Neural cell (in vitro differentiated cells): ENCODE measurements around the gene EMILIN1.

ENCODE experiments used
- POLR2AphosphoS5 ChIP-seq: IDR thresholded peaks from 2 replicates; pipeline ENCODE4 v1.6.1; 2012
- TAF1 ChIP-seq: IDR thresholded peaks from 2 replicates; pipeline ENCODE4 v1.6.1; 2012; ENCODE audit warnings: low read depth
- TF ChIP-seq, protein P1 (sequence below): fragments of 450-650 bp; IDR thresholded peaks from 2 replicates; pipeline ENCODE4 v1.5.1; 2014; ENCODE audit warnings: antibody characterized with exemption, mild to moderate bottlenecking, moderate library complexity; ENCODE audit not compliant: poor library complexity, severe bottlenecking

DNA sequence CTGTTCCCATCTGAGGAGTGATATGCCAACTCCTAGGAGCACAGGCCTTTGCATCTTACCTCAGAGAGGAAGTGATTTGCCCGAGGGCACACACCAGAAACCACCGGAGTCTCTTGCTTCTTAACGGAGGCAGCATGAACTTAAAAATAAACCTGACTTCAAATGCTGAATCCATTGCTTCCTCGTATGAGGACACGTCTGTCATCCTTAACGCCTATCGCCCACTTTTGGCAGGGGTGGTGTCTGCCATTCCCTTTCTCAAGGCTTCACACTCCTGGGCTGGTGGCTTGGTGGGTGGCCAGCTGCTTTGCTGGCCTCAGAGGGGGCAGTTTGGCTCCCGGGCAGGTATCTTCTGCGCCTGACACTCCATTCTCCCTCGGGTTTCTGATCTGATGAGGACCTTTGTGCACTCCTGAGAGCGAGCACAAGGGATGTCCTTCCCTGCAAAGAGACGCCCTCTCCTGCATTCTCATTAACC lies 57.1 kb downstream of the EMILIN1 start:
- TF ChIP-seq, protein P1, sequence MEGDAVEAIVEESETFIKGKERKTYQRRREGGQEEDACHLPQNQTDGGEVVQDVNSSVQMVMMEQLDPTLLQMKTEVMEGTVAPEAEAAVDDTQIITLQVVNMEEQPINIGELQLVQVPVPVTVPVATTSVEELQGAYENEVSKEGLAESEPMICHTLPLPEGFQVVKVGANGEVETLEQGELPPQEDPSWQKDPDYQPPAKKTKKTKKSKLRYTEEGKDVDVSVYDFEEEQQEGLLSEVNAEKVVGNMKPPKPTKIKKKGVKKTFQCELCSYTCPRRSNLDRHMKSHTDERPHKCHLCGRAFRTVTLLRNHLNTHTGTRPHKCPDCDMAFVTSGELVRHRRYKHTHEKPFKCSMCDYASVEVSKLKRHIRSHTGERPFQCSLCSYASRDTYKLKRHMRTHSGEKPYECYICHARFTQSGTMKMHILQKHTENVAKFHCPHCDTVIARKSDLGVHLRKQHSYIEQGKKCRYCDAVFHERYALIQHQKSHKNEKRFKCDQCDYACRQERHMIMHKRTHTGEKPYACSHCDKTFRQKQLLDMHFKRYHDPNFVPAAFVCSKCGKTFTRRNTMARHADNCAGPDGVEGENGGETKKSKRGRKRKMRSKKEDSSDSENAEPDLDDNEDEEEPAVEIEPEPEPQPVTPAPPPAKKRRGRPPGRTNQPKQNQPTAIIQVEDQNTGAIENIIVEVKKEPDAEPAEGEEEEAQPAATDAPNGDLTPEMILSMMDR, result no peak
- no peak for TF ChIP-seq TAF1
- TF ChIP-seq POLR2AphosphoS5, result no peak
